HG02852 (cell line): ENCODE measurements around the gene ACSL1.

Experiments used
- ATAC-seq: cut with Tn5 transposase; IDR thresholded peaks from one replicate; pipeline ENCODE4 v1.9.1; 2021; ENCODE audit warnings: mild to moderate bottlenecking, moderate library complexity; ENCODE audit not compliant: unreplicated experiment

The ACSL1 gene

GRCh38 chr4:184732126-184732525 lies 93.6 kb downstream of the ACSL1 start:
- no peak for ATAC-seq

GRCh38 chr4:184731056-184731455 lies 94.7 kb downstream of the ACSL1 start:
- no peak for ATAC-seq

- no peak for ATAC-seq
Measured at GRCh38 chr4:184729946-184730345, 95.8 kb downstream of the ACSL1 start.

- no peak for ATAC-seq
Measured at GRCh38 chr4:184728858-184729257, 96.9 kb downstream of the ACSL1 start.

- no peak for ATAC-seq
Measured at GRCh38 chr4:184727430-184727829, 98.3 kb downstream of the ACSL1 start.

- ATAC-seq, result no peak
Measured at GRCh38 chr4:184722798-184723197, 103.0 kb downstream of the ACSL1 start.

GRCh38 chr4:184721254-184721653 lies 104.5 kb downstream of the ACSL1 start:
- ATAC-seq, result no peak

- ATAC-seq, result no peak
Measured at GRCh38 chr4:184719407-184719806, 106.4 kb downstream of the ACSL1 start.

GRCh38 chr4:184715526-184715925 lies 110.2 kb downstream of the ACSL1 start:
- ATAC-seq, result no peak

GRCh38 chr4:184713887-184714286 lies 111.9 kb downstream of the ACSL1 start:
- no peak for ATAC-seq

- ATAC-seq, result no peak
Measured at GRCh38 chr4:184712322-184712721, 113.4 kb downstream of the ACSL1 start.

- ATAC-seq, result no peak
Measured at GRCh38 chr4:184706453-184706852, 119.3 kb downstream of the ACSL1 start.

- ATAC-seq, result no peak
Measured at GRCh38 chr4:184705692-184706091, 120.1 kb downstream of the ACSL1 start.
